ENCODE data around the gene NTRK2.

The NTRK2 gene

DNA sequence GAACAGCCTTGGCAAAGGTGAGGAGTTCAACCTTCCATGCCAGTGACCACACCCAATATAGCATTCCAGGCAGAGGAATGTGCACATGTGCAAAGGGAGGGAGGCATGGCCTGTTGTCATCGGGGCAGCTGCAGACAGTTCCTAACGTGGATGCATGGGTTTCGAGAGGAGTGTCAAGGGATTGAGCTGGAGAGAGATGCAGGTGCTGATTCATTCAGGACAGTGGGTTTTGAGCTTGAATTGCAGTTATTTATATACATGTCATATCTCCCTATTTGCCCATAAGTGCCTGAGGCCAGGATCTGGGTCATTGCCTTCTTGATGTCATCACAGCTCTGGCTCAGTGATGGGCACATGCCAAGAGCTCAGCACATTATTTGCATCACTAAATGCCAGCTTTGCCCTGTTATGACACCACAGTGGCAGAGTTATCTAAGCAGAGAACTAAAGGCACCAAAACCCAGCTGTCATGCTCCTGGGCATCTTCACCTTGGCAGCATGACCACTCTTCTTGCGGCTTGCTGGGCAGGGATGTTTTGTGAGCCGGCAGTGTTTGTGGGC lies 278.0 kb downstream of the NTRK2 start:
- DNase-seq: no peak
- in situ Hi-C loops (cut with HindIII; ENCODE audit: low pct_ligation_motif_present, low sequenced_read_pairs): no loop called here
- TF ChIP-seq, protein P1, sequence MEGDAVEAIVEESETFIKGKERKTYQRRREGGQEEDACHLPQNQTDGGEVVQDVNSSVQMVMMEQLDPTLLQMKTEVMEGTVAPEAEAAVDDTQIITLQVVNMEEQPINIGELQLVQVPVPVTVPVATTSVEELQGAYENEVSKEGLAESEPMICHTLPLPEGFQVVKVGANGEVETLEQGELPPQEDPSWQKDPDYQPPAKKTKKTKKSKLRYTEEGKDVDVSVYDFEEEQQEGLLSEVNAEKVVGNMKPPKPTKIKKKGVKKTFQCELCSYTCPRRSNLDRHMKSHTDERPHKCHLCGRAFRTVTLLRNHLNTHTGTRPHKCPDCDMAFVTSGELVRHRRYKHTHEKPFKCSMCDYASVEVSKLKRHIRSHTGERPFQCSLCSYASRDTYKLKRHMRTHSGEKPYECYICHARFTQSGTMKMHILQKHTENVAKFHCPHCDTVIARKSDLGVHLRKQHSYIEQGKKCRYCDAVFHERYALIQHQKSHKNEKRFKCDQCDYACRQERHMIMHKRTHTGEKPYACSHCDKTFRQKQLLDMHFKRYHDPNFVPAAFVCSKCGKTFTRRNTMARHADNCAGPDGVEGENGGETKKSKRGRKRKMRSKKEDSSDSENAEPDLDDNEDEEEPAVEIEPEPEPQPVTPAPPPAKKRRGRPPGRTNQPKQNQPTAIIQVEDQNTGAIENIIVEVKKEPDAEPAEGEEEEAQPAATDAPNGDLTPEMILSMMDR (IDR thresholded peaks at IDR 0.05; ENCODE audit: low read depth, low read length, missing control alignments): no peak
- Histone ChIP-seq H3K4me3 (ENCODE audit: low read depth, low read length) (no peak overlapping the region), H3K36me3 (replicated peaks) (no peaks in the 10 kb centered on the region), H3K27me3 (replicated peaks) (no peaks in the 10 kb centered on the region), H3K27ac (no peak overlapping the region)

DNA sequence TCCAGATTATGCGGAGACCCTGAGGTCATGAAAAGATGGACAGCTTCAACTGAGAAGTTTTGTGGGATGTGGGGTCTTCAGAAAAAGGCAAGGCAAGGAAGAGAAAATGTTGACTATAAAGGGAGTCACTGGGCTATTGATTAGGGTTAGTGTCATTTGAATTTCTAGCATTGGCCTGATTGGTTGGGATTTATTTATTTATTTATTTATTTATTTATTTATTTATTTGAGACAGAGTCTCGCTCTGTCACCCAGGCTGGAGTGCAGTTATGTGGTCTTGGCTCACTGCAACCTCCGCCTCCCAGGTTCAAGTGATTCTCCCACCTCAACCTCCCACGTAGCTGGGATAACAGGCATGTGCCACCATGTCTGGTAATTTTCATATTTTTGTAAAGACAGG lies 279.7 kb downstream of the NTRK2 start:
- Histone ChIP-seq H3K27ac (no peak overlapping the region), H3K4me3 (ENCODE audit: low read depth, low read length) (no peak overlapping the region), H3K36me3 (replicated peaks) (no peaks in the 10 kb centered on the region), H3K27me3 (replicated peaks) (no peaks in the 10 kb centered on the region)
- TF ChIP-seq, protein P1 (IDR thresholded peaks at IDR 0.05; ENCODE audit: low read depth, low read length, missing control alignments): no peak
- in situ Hi-C loops (cut with HindIII; ENCODE audit: low pct_ligation_motif_present, low sequenced_read_pairs): no loop called here
- no peak for DNase-seq

DNA sequence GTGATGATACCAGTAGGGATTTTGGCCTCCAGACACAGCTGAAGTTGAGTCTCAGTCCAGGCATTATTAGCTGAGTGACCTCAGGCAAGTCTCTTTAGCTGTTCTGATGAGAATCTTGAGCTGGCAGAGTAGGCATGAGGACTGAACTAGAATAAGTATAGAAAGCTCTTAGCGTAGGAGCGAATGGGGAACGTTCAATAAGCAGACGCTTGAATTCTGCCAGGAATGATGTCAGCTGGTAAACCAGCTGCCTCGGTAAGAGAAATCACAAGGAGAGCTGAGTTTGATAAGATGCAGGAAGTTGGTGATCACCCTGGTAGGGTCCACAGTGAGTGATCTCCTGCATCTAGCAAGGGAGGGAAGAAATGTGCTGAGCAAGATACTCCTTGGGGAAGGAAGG lies 280.4 kb downstream of the NTRK2 start:
- H3K4me3 ChIP-seq (ENCODE audit: low read depth, low read length): no peak overlapping the region
- TF ChIP-seq, protein P1 (IDR thresholded peaks at IDR 0.05; ENCODE audit: low read depth, low read length, missing control alignments): no peak
- no peak for DNase-seq
- no peaks in the 10 kb centered on the region for H3K27me3 ChIP-seq (replicated peaks)
- H3K36me3 ChIP-seq (replicated peaks): no peaks in the 10 kb centered on the region
- no peak overlapping the region for H3K27ac ChIP-seq
- in situ Hi-C loops (cut with HindIII; ENCODE audit: low pct_ligation_motif_present, low sequenced_read_pairs): no loop called here

DNA sequence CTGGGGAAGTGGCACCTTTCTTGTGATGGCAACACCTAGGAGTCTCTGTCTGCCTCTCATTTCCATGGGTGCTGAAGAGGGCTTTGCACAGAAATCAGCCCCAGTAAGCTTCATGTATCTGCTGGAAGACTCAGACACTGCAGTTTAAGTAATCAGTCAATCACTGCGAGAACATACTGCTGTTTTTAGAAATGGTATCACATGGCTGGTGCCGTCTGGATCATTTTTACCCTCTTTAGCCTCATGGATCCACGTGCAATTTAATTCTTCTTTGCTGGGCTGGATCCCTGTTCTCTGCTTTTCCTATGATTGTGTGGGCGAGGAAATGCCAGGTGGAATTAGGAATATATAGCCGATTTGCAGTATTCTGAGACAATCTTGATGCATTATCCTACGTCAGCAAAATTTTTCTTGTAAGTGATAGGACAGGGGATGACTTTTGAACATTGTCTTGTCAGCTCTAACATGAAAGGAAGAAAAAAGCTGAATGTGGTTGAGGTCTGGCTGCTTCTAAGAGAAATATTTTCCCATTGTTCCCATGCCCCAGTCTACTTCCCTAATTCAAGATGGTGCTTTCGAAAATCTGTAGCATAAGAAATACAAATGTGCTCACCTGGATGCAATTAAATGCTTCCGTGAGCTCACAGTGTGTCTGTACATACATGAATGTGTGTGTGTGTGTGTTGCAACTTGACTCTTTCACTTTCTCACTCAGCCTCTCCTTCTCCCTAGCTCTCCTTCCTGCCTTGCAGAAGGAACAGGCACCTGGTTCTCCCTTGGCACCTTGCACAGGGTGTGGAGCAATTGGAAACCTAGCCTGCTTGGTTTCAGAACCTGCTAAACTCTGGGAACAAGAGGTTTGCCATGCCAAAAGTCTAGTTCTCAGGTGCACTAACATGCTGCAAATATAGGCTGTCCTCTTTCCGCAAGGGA lies 281.6 kb downstream of the NTRK2 start:
- Histone ChIP-seq H3K4me3 (ENCODE audit: low read depth, low read length) (no peak overlapping the region), H3K27ac (no peak overlapping the region), H3K27me3 (replicated peaks) (no peaks in the 10 kb centered on the region), H3K36me3 (replicated peaks) (no peaks in the 10 kb centered on the region)
- TF ChIP-seq, protein P1 (IDR thresholded peaks at IDR 0.05; ENCODE audit: low read depth, low read length, missing control alignments): no peak
- in situ Hi-C loops (cut with HindIII; ENCODE audit: low pct_ligation_motif_present, low sequenced_read_pairs): no loop called here
- no peak for DNase-seq

DNA sequence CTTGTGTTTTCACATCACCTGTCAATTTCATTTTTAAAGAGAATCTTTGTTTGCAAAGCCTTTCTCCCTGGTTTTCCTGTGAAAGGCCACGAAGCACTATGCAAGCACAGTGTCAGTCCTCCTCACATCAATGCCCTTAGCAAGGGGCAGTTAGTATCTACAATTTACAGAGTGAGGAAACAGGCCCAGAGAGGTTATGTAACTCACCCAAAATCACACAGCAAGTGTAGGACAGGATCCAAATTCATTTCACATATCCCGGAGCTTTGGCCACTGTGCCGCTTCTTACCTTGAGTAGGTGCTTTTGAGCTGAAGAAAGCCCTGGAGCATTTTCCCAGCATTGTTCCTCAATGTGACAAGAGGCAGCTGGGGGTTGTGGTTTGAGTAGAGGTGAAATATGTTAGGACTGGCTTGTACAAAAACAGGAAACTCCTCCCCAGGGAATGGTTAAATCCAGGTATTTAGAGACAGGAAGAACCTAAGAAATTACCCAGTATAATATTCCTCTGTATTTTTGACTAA lies 283.8 kb downstream of the NTRK2 start:
- no peaks in the 10 kb centered on the region for H3K27me3 ChIP-seq (replicated peaks)
- no peak overlapping the region for H3K4me3 ChIP-seq (ENCODE audit: low read depth, low read length)
- no peaks in the 10 kb centered on the region for H3K36me3 ChIP-seq (replicated peaks)
- no peak overlapping the region for H3K27ac ChIP-seq
- TF ChIP-seq, protein P1 (IDR thresholded peaks at IDR 0.05; ENCODE audit: low read depth, low read length, missing control alignments): no peak
- in situ Hi-C loops (cut with HindIII; ENCODE audit: low pct_ligation_motif_present, low sequenced_read_pairs): no loop called here
- DNase-seq: no peak
